WI38 (cell line): Measurements from ENCODE around the gene GALNT18.

Source experiments
- H3K4me3 ChIP-seq: 2 replicates; pipeline ENCODE4 v1.5.1; 2011; ENCODE audit warnings: low read depth, mild to moderate bottlenecking, control low read depth, low read length
- TF ChIP-seq, protein P1 (sequence below): IDR thresholded peaks from 2 replicates; pipeline ENCODE4 v1.5.1; 2012; ENCODE audit warnings: low read depth, mild to moderate bottlenecking, control low read depth, low read length

The GALNT18 gene

DNA sequence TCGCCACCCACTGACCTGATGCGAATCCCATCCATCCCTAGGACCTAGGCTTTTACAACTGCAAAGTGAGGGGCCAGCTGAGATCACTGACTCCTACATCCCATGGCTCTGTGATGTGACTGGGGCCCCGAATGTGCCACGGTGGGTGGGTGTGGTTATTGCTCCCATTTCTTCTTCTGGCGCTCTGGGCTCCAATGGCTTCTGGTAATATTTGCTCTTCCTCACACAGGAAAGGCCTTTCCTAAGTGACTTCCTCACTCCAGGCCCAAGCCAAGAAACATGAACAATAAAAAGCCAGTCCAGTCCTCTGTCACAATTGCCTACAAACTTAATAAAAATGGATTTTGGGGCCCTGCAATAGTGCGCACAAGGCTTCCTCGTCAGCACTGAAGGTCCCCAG, 78.1 kb downstream of the GALNT18 start:
- H3K4me3 ChIP-seq: no peak overlapping the region
- TF ChIP-seq, protein P1, sequence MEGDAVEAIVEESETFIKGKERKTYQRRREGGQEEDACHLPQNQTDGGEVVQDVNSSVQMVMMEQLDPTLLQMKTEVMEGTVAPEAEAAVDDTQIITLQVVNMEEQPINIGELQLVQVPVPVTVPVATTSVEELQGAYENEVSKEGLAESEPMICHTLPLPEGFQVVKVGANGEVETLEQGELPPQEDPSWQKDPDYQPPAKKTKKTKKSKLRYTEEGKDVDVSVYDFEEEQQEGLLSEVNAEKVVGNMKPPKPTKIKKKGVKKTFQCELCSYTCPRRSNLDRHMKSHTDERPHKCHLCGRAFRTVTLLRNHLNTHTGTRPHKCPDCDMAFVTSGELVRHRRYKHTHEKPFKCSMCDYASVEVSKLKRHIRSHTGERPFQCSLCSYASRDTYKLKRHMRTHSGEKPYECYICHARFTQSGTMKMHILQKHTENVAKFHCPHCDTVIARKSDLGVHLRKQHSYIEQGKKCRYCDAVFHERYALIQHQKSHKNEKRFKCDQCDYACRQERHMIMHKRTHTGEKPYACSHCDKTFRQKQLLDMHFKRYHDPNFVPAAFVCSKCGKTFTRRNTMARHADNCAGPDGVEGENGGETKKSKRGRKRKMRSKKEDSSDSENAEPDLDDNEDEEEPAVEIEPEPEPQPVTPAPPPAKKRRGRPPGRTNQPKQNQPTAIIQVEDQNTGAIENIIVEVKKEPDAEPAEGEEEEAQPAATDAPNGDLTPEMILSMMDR: no peak

DNA sequence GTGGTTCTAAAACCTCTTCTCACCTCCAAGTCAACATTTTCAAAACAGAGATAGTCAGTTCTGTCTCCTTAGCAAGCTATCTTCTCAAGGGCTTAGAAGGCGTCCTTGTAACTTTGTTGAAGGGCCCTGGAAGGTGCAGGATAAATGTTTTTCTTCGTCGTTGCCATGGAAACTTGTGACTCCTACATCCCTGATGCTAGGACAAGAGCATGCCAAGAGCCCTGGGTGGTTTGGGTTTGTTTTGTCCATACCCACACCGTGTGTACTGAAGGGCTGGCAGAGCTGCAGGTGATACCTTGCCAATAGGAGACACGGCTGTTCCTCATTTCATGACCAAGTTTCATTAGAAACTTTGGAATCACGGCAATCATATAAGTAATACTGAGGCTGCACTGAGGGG, 81.6 kb downstream of the GALNT18 start:
- no peak overlapping the region for H3K4me3 ChIP-seq
- TF ChIP-seq, protein P1: no peak

DNA sequence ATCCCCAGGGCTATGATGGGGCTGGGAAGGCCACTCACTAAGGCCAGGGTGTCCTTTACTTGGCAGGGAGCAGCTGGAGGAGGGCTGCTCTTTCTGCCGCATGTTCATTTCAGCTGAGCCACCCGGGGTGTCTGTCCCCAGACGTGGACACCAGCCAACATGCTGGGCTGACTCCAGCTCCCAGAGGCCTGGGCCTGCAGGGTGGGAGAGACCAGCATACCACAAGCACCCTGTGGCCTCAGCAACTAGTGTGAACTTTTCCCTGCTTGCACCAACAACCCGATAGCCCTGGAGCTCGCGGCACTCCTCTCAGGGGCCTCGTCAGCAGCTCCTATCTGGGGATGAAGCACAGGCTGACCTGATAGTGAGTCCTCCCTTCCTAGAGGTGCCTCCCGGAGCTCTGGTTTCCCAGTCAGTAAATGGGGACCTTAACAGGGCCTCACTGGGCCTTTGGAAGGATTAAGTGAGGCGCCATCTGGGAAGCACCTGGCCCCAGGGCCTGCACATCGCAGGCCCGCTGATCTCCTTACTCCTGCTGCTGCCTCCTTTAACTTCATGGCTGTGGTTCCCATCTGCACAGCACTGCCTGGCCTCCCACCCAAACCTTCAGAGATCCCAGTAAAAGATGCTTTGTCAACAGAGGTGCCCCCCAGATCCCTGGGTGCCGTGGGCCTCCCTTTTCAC, 83.4 kb downstream of the GALNT18 start:
- TF ChIP-seq, protein P1: no peak
- no peak overlapping the region for H3K4me3 ChIP-seq

DNA sequence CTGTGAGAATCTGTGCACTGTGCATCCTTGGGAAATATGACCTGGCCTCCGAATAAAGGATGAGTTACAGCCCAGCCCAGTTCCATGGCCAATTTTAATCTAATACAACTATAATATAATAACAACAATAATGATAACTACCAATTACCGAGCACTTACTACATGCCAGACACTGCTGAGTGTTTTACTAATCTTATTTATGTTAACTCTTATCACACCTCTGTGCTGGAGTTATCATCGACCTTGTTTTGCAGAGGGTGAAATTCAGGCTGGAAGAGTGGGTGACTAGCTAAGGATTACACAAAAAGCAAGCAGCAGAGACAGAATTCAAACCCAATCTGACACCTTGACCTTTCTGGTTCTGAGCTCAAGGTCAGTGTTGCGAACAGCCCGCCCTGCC, 83.9 kb downstream of the GALNT18 start:
- H3K4me3 ChIP-seq: no peak overlapping the region
- TF ChIP-seq, protein P1: no peak

DNA sequence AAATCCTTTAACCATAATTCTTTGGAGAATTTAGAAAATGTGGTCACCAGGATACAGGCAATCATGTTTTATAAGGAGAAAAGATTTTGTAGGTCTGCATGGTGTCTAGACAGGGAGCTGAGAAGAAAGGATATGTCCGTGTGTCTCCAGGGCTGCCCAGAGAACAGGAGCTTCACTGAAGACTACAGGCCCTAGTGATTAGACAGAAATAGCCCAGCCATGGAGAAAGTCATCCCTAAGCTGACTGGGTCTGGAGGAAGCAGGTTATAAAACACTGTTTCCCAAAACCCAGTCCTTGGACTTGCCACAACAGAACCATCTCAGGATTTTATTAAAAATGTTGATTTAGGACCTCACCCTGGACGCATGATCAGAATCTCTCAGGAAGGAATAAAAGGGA, 84.4 kb downstream of the GALNT18 start:
- no peak overlapping the region for H3K4me3 ChIP-seq
- TF ChIP-seq, protein P1: no peak

DNA sequence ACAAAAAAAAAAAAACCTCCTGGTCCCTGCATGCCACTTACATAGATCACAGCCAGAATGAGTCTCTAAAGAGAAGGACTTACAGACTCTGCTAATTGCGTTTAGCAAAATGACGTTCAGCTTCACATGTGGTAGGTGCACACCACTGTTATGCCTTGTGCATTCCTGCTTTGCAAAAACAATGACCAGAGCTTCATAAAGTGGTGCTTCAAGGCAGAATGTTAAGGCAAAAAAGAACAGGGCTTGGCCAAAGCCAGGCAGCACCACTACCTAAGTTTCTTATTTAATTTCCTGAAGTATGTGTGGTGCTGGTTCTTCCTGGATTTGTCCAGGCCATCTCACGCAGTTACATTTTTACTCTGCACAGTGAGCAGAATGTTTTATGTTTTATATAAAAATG, 85.2 kb downstream of the GALNT18 start:
- TF ChIP-seq, protein P1: no peak
- H3K4me3 ChIP-seq: no peak overlapping the region

DNA sequence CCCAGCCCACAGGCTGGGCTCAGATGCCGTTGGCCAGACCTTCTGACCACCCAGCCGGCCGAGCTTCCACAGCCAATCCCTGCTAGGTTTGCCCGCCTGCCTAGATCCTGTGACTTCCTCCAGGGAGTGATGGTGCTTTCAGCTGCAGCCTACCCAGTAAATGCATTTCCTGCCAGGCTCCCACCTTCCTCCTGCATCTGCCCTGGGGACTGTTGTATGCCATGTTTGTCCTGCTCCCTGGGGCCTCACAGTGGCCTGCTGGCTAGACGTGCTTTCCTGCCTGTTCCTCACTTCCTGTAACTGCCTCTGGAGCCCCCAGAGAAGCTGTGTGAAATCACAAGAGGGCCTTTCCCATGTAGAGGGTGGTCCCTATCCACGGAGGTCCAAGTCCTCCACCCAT, 86.2 kb downstream of the GALNT18 start:
- H3K4me3 ChIP-seq: no peak overlapping the region
- TF ChIP-seq, protein P1: no peak
